GM21576 (cell line): ENCODE data around the gene ENHO.
A peak's percentile ranks its signal among the peaks of the same experiment; 100 is the strongest.

ENCODE experiments used
- ATAC-seq: cut with Tn5 transposase; IDR thresholded peaks from one replicate; pipeline ENCODE4 v1.9.1; 2021; ENCODE audit warnings: mild to moderate bottlenecking, moderate library complexity; ENCODE audit not compliant: unreplicated experiment

Gene ENHO

GRCh38 chr9:34522971-34523797 lies at the start of gene ENHO:
Gene ENHO, minus strand, starts transcription at chr9:34522990. Its CDS starts 1,295 bp downstream, at chr9:34521695.
- peak; percentile 84 for ATAC-seq

- ATAC-seq = no peak
Observed at GRCh38 chr9:34572092-34572491, 49.3 kb upstream of the ENHO start.

GRCh38 chr9:34571481-34571810 lies 48.7 kb upstream of the ENHO start:
- ATAC-seq = no peak

- no peak for ATAC-seq
Observed at GRCh38 chr9:34570809-34571480, 48.2 kb upstream of the ENHO start.

GRCh38 chr9:34570376-34570775 lies 47.6 kb upstream of the ENHO start:
- ATAC-seq = no peak

- no peak for ATAC-seq
Observed at GRCh38 chr9:34568774-34569173, 46.0 kb upstream of the ENHO start.

- no peak for ATAC-seq
Observed at GRCh38 chr9:34568133-34568532, 45.3 kb upstream of the ENHO start.

- ATAC-seq = no peak
Observed at GRCh38 chr9:34566972-34567371, 44.2 kb upstream of the ENHO start.

GRCh38 chr9:34566322-34566721 lies 43.5 kb upstream of the ENHO start:
- no peak for ATAC-seq

GRCh38 chr9:34565856-34566255 lies 43.1 kb upstream of the ENHO start:
- ATAC-seq = no peak

- ATAC-seq = no peak
Observed at GRCh38 chr9:34564617-34565016, 41.8 kb upstream of the ENHO start.

- ATAC-seq = no peak
Observed at GRCh38 chr9:34563262-34563661, 40.5 kb upstream of the ENHO start.

GRCh38 chr9:34562135-34562745 lies 39.5 kb upstream of the ENHO start:
- ATAC-seq = no peak

GRCh38 chr9:34560599-34561214 lies 37.9 kb upstream of the ENHO start:
- no peak for ATAC-seq

- ATAC-seq = no peak
Observed at GRCh38 chr9:34559624-34560455, 37.0 kb upstream of the ENHO start.

GRCh38 chr9:34558919-34559623 lies 36.3 kb upstream of the ENHO start:
- ATAC-seq = no peak

- ATAC-seq = no peak
Observed at GRCh38 chr9:34558364-34558763, 35.6 kb upstream of the ENHO start.

GRCh38 chr9:34557426-34558321 lies 34.9 kb upstream of the ENHO start:
- no peak for ATAC-seq

GRCh38 chr9:34556949-34557348 lies 34.2 kb upstream of the ENHO start:
- no peak for ATAC-seq
